H9 (cell line): ENCODE measurements around the gene AMIGO3. TPM values are rescaled to one million over a fixed set of nuclear protein-coding genes. Genes with fewer than 3 reads are reported as not detected.

Experiments used
- DNase-seq: peaks from one replicate; pipeline ENCODE4 v3.0.0-alpha.2; 2017
- H2AFZ ChIP-seq: one replicate; pipeline ENCODE4 v1.6.1; 2013; ENCODE audit warnings: mild to moderate bottlenecking, low read length, control low read depth, moderate library complexity
- H2AK5ac ChIP-seq: 2 replicates; pipeline ENCODE4 v1.6.1; 2013; ENCODE audit warnings: low read length, control low read depth, mixed read lengths; ENCODE audit not compliant: insufficient read length
- H2BK120ac ChIP-seq: one replicate; pipeline ENCODE4 v1.6.1; 2013; ENCODE audit warnings: low read depth, mild to moderate bottlenecking, low read length, control low read depth, inconsistent platforms; ENCODE audit not compliant: poor library complexity, severe bottlenecking
- H2BK12ac ChIP-seq: 2 replicates; pipeline ENCODE4 v1.6.1; 2013; ENCODE audit warnings: low read length, control low read depth, mixed read lengths, low read depth; ENCODE audit not compliant: insufficient read length
- H2BK15ac ChIP-seq: 2 replicates; pipeline ENCODE4 v1.6.1; 2013; ENCODE audit warnings: low read depth, low read length, control low read depth
- H2BK20ac ChIP-seq: one replicate; pipeline ENCODE4 v1.6.1; 2013; ENCODE audit warnings: low read depth, mild to moderate bottlenecking, low read length, control low read depth, inconsistent platforms; ENCODE audit not compliant: poor library complexity, severe bottlenecking
- H2BK5ac ChIP-seq: 2 replicates; pipeline ENCODE4 v1.6.1; 2013; ENCODE audit warnings: low read length, control low read depth, mixed read lengths; ENCODE audit not compliant: insufficient read length
- H3K14ac ChIP-seq: 2 replicates; pipeline ENCODE4 v1.6.1; 2013; ENCODE audit warnings: low read length, control low read depth; ENCODE audit not compliant: insufficient read depth
- H3K18ac ChIP-seq: 2 replicates; pipeline ENCODE4 v1.6.1; 2013; ENCODE audit warnings: low read depth, mild to moderate bottlenecking, mixed read lengths, low read length, control low read depth; ENCODE audit not compliant: insufficient read length
- H3K23ac ChIP-seq: 2 replicates; pipeline ENCODE4 v1.6.1; 2013; ENCODE audit warnings: low read length, control low read depth, mixed read lengths, low read depth; ENCODE audit not compliant: insufficient read length
- H3K23me2 ChIP-seq: 2 replicates; pipeline ENCODE4 v1.6.1; 2013; ENCODE audit warnings: low read depth, mild to moderate bottlenecking, mixed read lengths, low read length, control low read depth; ENCODE audit not compliant: insufficient read length, poor library complexity, severe bottlenecking
- H3K27ac ChIP-seq: 2 replicates; pipeline ENCODE4 v1.5.1; 2013; ENCODE audit warnings: low read length, control low read depth, mixed read lengths, low read depth; ENCODE audit not compliant: insufficient read length
- H3K27me3 ChIP-seq: 2 replicates; pipeline ENCODE4 v1.6.1; 2013; ENCODE audit warnings: low read length, control low read depth, inconsistent platforms; ENCODE audit not compliant: insufficient read depth
- H3K4ac ChIP-seq: 2 replicates; pipeline ENCODE4 v1.6.1; 2013; ENCODE audit warnings: low read depth, mild to moderate bottlenecking, control low read depth, inconsistent platforms, low read length, moderate library complexity
- H3K4me1 ChIP-seq: 2 replicates; pipeline ENCODE4 v1.6.1; 2013; ENCODE audit warnings: low read length, control low read depth, inconsistent platforms; ENCODE audit not compliant: insufficient read depth
- H3K4me2 ChIP-seq: 2 replicates; pipeline ENCODE4 v1.6.1; 2013; ENCODE audit warnings: low read length, control low read depth, mixed read lengths; ENCODE audit not compliant: insufficient read length, insufficient read depth
- H3K56ac ChIP-seq: 2 replicates; pipeline ENCODE4 v1.6.1; 2013; ENCODE audit warnings: low read depth, mild to moderate bottlenecking, mixed read lengths, low read length, control low read depth; ENCODE audit not compliant: insufficient read length
- H3K79me1 ChIP-seq: 2 replicates; pipeline ENCODE4 v1.6.1; 2013; ENCODE audit warnings: low read depth, mild to moderate bottlenecking, moderate library complexity, low read length, control low read depth, inconsistent platforms; ENCODE audit not compliant: insufficient read depth, poor library complexity, severe bottlenecking
- H3K79me2 ChIP-seq: 2 replicates; pipeline ENCODE4 v1.6.1; 2013; ENCODE audit warnings: low read length, control low read depth, inconsistent platforms; ENCODE audit not compliant: insufficient read depth
- H3K9ac ChIP-seq: 2 replicates; pipeline ENCODE4 v1.6.1; 2013; ENCODE audit warnings: low read length, control low read depth, mixed read lengths; ENCODE audit not compliant: insufficient read length; ENCODE audit errors: extremely low read depth
- H3K9me3 ChIP-seq: one replicate; pipeline ENCODE4 v1.6.1; 2013; ENCODE audit warnings: low read depth, low read length, inconsistent platforms; ENCODE audit not compliant: control insufficient read depth
- H3T11ph ChIP-seq: one replicate; pipeline ENCODE4 v1.6.1; 2013; ENCODE audit warnings: mild to moderate bottlenecking, low read length, control low read depth, inconsistent platforms
- H4K20me1 ChIP-seq: one replicate; pipeline ENCODE4 v1.6.1; 2013; ENCODE audit not compliant: control insufficient read depth, insufficient read length, insufficient read depth
- H4K5ac ChIP-seq: 2 replicates; pipeline ENCODE4 v1.6.1; 2013; ENCODE audit warnings: low read depth, mild to moderate bottlenecking, mixed read lengths, low read length, control low read depth; ENCODE audit not compliant: insufficient read length
- H4K8ac ChIP-seq: replicated peaks from 2 replicates; pipeline ENCODE4 v1.6.1; 2013; ENCODE audit warnings: low read length, control low read depth, mixed read lengths, low read depth; ENCODE audit not compliant: insufficient read length
- H4K91ac ChIP-seq: 2 replicates; pipeline ENCODE4 v1.6.1; 2013; ENCODE audit warnings: low read depth, mild to moderate bottlenecking, moderate library complexity, mixed read lengths, low read length, control low read depth; ENCODE audit not compliant: insufficient read length
- H3K27ac Mint-ChIP-seq, 3 experiments: 2 replicates in 2 of 3; 3 replicates in 1 of 3; pipeline ENCODE4 v1.8.0; 2020 to 2021; ENCODE audit warnings: mixed read lengths in 3 of 3, mild to moderate bottlenecking in 1 of 3, moderate library complexity in 1 of 3
- H3K27me3 Mint-ChIP-seq: 2 replicates; pipeline ENCODE4 v1.8.0; 2021; ENCODE audit warnings: low read depth, mild to moderate bottlenecking, moderate library complexity, mixed read lengths
- H3K36me3 Mint-ChIP-seq, 3 experiments: 2 replicates in 2 of 3; 3 replicates in 1 of 3; pipeline ENCODE4 v1.8.0; 2020 to 2021; ENCODE audit warnings: low read depth in 3 of 3, mixed read lengths in 3 of 3; ENCODE audit not compliant: insufficient read depth in 1 of 3
- H3K4me1 Mint-ChIP-seq, 2 experiments: 2 replicates each; pipeline ENCODE4 v1.8.0; 2020; ENCODE audit warnings: mixed read lengths in 2 of 2
- H3K4me3 Mint-ChIP-seq, 2 experiments: 2 replicates in 1 of 2; 3 replicates in 1 of 2; pipeline ENCODE4 v1.8.0; 2020 to 2021; ENCODE audit warnings: mild to moderate bottlenecking in 2 of 2, mixed read lengths in 2 of 2, moderate library complexity in 1 of 2
- H3K9me3 Mint-ChIP-seq, 2 experiments: 2 replicates in 1 of 2; 3 replicates in 1 of 2; pipeline ENCODE4 v1.8.0; 2020; ENCODE audit warnings: mild to moderate bottlenecking in 2 of 2, mixed read lengths in 2 of 2, moderate library complexity in 1 of 2
- CTCF ChIP-seq: fragments of 200-600 bp; sonication (generic); conservative IDR thresholded peaks from 3 replicates; pipeline ENCODE4 v1.8.0; 2021; ENCODE audit warnings: antibody characterized with exemption, mild to moderate bottlenecking
- WGBS: extraction: QIAGEN DNeasy Blood & Tissue Kit; methylation state at CpG from one replicate; pipeline ENCODE4 v1.1.7; 2013; ENCODE audit warnings: missing lambda C conversion rate, low lambda C conversion rate, mixed read lengths; ENCODE audit not compliant: insufficient read length; ENCODE audit errors: extremely low coverage; 5-methylcytosine and 5-hydroxymethylcytosine counted together
- total RNA-seq: library from RNA; stranded (reverse); gene quantifications from 2 replicates; pipeline ENCODE4 v1.2.1, GENCODE V29; 2021

Gene AMIGO3
- total RNA-seq, 1 experiment from 2014 or later, result 3.8 TPM

- Histone ChIP-seq H3K23ac (no peak overlapping the region), H3K79me2 (no peaks in the 10 kb centered on the region), H3K14ac (no peak overlapping the region), H3K9ac (no peak overlapping the region), H3K79me1 (no peaks in the 10 kb centered on the region), H2AK5ac (no peak overlapping the region), H4K5ac (no peak overlapping the region), H3K4me2 (no peak overlapping the region), H2BK15ac (no peak overlapping the region), H3K4ac (no peak overlapping the region), H2AFZ (no peak overlapping the region), H4K20me1 (no peaks in the 10 kb centered on the region), H2BK12ac (no peak overlapping the region), H3K9me3 (no peaks in the 10 kb centered on the region), H2BK5ac (no peak overlapping the region), H3K23me2 (peaks cover 14% of the 10 kb centered on the region), H3K27ac (no peak overlapping the region), H3K56ac (no peak overlapping the region), H3K18ac (no peak overlapping the region), H4K91ac (no peak overlapping the region), H4K8ac (no peak overlapping the region), H2BK120ac (no peak overlapping the region), H3K27me3 (no peaks in the 10 kb centered on the region), H3K4me1 (no peaks in the 10 kb centered on the region), H3T11ph (no peak overlapping the region), H2BK20ac (no peak overlapping the region)
- no CpG with 5 or more reads among the region's 15 CpGs for WGBS
- Mint-ChIP-seq H3K27me3 (no peaks in the 10 kb centered on the region), H3K4me3 (no peak overlapping the region), H3K4me1 (peaks cover 6 to 10% of the 10 kb centered on the region in 2 experiments), H3K36me3 (peaks cover 8 to 52% (median 36%) of the 10 kb centered on the region in 3 experiments; a peak in 6 of 7 replicates), H3K9me3 (no peaks in the 10 kb centered on the region), H3K27ac (no peak overlapping the region)
- TF ChIP-seq CTCF, result no peak
- no peak for DNase-seq
Measured at GRCh38 chr3:49727924-49728361, 8.5 kb upstream of the AMIGO3 start.
